ENCODE results near the gene NDUFA1. TPM values are rescaled to one million over a fixed set of nuclear protein-coding genes. Genes with fewer than 3 reads are reported as not detected.
"Not testable (repeated sequence)": the region's sequence is repeated elsewhere in the genome, so short reads cannot be mapped to it uniquely, and the experiment has no call there.

NDUFA1 gene
- total RNA-seq, 2 donors from 2014 or later, result 55.7 to 63.7 TPM

DNA sequence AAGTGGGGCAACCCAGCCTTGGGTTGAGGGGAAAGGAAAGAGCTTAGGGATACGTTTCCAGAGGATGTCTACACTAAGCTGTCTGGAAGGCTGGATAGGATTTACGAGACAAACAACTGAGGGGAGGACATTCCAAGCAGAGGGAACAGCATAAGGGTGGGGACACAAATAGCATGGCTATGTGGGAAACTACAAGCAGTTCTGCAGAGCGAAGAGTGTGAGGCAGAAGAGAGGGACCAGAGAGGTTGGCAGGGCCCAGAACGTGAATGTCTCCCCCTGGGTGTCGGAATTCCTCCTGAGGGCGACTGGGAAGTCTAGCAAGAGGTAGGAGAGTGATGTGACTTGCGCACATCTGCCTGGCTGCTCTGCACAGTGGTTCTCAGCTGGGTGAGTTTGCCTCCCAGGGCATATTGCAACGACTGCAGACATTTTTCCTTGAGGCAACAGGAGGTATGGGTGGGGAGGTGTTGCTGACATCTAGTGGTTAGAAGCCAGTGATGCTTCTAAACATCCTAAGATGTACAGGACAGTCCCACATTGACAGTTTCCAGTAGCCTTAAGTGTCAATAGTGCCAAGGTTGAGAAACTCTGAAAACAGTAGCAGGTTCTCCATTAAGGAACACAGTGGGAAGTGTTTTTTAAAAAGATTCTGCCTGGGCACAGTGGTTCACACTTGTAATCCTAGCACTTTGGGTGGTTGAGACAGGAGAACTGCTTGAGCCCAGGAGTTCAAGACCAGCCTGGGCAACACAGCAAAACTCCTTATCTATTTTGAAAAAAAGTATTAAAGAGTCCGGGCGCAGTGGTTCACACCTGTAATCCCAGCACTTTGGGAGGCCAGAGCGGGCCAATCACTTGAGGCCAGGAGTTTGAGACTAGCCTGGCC is 9.2 kb downstream of the NDUFA1 start:
- peak; percentile 18 to 29 for DNase-seq
- H3K9me3 Mint-ChIP-seq, result no peaks in the 10 kb centered on the region
- peak overlapping the region in 1 of 2 donors; percentile 8 for H3K4me3 Mint-ChIP-seq
- H3K27me3 Mint-ChIP-seq (ENCODE audit: low read depth), result peaks cover 16% of the 10 kb centered on the region
- ATAC-seq (replicated peaks in 1 of 2), result peak; percentile 83 to 85
- peaks cover 14% of the 10 kb centered on the region for H3K4me1 Mint-ChIP-seq (ENCODE audit: low read depth)
- no peak overlapping the region for H3K27ac Mint-ChIP-seq
- H3K36me3 Mint-ChIP-seq (ENCODE audit: insufficient read depth in 2 of 2), result peaks cover 0 to 2% of the 10 kb centered on the region in 2 donors

DNA sequence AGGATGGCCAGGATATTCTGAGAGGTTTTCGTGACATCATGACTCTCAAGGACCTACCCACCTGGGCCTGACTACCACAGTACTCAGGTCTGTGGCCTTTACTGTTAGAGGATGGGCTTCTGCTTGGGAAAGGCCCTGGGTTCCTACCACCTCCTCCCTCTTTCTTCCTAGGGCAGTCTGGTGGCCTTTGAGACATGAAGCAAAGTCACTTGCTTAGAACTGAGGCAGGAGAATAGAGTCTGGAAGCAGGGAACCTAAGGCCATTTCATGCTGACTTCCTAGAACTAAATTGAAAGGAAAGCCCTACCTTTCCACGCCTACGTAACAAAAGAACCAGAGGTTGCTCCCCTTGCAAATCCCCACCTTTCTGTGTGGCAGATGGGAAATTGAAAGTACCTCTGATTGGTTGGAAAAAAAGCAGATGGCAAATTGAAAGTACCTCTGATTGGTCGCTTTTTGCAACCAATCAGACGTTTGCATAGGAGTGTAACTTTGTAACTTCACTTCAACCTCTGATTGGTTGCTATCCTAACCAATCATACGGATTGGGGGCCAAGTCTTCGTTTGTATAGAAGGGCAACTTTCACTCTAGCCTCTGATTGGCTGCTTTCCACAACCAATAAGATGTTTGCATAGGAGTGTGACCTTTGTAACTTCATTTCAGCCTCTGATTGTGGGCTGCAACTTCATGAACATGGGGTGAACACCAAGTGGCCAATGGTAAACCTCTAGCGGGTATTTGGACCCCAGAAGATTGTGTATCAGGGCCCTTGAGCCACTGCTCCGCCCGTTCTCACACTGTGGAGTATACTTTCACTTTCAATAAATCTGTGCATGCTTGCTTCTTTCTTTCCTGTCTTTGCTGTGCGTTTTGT is 14.2 kb downstream of the NDUFA1 start:
- H3K4me1 Mint-ChIP-seq (ENCODE audit: low read depth), result peaks cover 8% of the 10 kb centered on the region
- no peak overlapping the region for H3K27ac Mint-ChIP-seq
- ATAC-seq (replicated peaks in 1 of 2) (peak; percentile 61 to 73), DNase-seq (peak; percentile 18 to 23)
- H3K4me3 Mint-ChIP-seq, result peak overlapping the region; percentile 14 to 69
- no peaks in the 10 kb centered on the region for H3K36me3 Mint-ChIP-seq (ENCODE audit: insufficient read depth in 2 of 2)
- H3K27me3 Mint-ChIP-seq (ENCODE audit: low read depth), result peaks cover 6% of the 10 kb centered on the region
- H3K9me3 Mint-ChIP-seq, result no peaks in the 10 kb centered on the region

DNA sequence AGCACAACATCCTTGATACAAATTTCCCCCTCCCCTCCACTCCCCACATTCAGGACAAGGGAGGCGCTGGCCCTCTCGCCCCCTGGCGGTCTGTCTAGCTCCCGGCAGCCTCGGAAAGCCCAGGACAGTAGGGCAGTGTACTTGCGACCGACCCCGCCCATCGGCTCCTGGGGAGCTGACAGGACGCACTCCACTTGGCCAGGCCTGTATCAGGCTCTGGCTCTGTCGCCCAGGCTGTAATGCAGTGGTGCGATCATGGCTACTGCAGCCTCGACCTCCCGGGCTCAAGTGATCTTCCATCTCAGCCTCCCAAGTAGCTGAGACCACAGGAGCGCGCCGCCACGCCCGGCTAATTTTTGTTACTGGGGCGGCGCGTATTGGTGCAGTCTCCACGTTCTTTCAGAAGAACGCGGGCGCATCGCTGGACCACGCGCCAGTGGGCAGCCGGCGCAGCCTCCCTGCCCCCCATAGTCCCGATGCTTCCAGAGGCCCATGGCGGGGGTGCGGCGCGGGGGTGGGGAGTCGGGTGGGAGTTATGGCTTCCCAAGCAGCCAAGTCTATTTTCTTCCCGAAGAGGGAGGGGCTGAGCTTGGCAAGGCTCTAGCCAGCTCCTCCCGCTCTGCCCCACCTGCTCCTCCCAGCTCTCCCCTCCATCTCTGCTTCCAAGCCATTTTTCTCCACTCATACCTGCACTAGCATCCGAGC is 16.2 kb downstream of the NDUFA1 start:
- Mint-ChIP-seq H3K4me1 (ENCODE audit: low read depth) (peaks cover 6% of the 10 kb centered on the region), H3K36me3 (ENCODE audit: insufficient read depth in 2 of 2) (no peaks in the 10 kb centered on the region), H3K27ac (no peak overlapping the region), H3K4me3 (peak overlapping the region; percentile 34 to 56), H3K27me3 (ENCODE audit: low read depth) (peaks cover under 1% of the 10 kb centered on the region), H3K9me3 (no peaks in the 10 kb centered on the region)
- DNase-seq (peak; percentile 70 to 74), ATAC-seq (replicated peaks in 1 of 2) (peak; percentile 89 to 90)

DNA sequence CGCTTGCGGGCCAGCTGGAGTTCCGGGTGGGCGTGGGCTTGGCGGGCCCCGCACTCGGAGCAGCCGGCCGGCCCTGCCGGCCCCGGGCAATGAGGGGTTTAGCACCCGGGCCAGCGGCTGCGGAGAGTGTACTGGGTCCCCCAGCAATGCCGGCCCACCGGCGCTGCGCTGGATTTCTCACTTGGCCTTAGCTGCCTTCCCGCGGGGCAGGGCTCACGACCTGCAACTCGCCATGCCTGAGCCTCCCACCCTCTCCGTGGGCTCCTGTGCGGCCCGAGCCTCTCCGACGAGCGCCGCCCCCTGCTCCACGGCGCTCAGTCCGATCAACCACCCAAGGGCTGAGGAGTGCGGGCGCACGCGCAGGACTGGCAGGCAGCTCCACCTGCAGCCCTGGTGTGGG is 19.0 kb downstream of the NDUFA1 start:
- not testable (repeated sequence) for H3K4me1 Mint-ChIP-seq (ENCODE audit: low read depth); DNase-seq; H3K27me3 Mint-ChIP-seq (ENCODE audit: low read depth); ATAC-seq (replicated peaks in 1 of 2); H3K4me3 Mint-ChIP-seq; H3K9me3 Mint-ChIP-seq; H3K27ac Mint-ChIP-seq; H3K36me3 Mint-ChIP-seq (ENCODE audit: insufficient read depth in 2 of 2)

DNA sequence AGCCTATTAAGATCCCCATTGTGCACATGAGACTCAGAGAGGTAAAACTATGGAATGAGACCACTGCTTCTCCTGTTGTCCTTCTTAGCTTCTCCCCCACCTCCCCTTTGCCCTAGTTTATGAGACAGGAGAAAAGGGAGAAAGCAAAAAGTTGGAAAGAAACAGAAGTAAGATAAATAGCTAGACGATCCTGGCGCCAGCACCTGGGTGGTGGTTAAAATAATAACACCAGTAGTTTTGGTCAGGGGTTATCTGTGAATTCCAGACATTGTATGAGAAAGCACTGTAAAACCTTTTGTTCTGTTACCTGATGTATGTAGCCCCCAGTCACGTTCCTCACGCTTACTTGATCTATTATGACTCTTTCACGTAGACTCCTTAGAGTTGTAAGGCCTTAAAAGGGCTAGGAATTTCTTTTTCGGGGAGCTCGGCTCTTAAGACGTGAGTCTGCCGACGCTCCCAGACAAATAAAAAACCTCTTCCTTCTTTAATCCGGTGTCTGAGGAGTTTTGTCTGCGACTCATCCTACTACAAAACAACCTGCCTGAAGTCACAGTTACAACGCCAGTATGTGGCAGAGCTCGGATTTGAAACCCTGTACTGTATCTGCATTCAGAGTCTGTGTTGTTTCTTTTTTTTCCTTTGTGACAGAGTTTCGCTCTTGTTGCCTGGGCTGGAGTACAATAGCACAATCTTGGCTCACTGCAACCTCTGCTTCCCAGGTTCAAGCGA is 20.5 kb downstream of the NDUFA1 start:
- H3K36me3 Mint-ChIP-seq (ENCODE audit: insufficient read depth in 2 of 2); H3K4me3 Mint-ChIP-seq; H3K4me1 Mint-ChIP-seq (ENCODE audit: low read depth); DNase-seq; H3K27me3 Mint-ChIP-seq (ENCODE audit: low read depth); H3K27ac Mint-ChIP-seq; H3K9me3 Mint-ChIP-seq; ATAC-seq (replicated peaks in 1 of 2): not testable (repeated sequence)

DNA sequence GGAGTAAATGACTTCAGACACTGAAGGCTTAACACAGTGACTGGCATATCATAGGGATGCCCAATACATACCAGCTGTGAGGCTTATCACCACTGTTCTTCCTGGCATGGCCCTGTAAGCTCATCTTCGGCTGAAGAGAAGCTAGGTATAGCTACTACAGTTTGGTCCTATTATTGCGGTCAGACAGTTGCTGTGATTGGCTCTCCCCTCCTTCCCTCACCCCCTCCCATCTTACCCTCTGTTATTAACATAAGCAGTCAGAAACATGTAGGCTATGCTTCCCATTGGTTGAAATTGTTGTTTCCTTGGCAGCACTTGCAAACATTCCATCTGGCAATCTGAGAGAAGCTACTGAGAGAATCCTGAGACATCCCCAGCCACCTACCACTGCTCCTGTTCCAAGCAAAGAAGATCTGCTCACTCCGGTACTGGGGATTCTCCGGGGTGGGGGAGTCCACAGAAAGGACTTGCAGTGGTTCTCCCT is 24.3 kb downstream of the NDUFA1 start, which contains the start of gene AKAP14:
TSS of gene AKAP14 (plus strand) at position 51 of the 484 bp plus-strand sequence. CDS start 7,331 bp downstream, outside the sequence.
- no peak for DNase-seq
- Mint-ChIP-seq H3K36me3 (ENCODE audit: insufficient read depth in 2 of 2) (no peaks in the 10 kb centered on the region), H3K9me3 (no peaks in the 10 kb centered on the region), H3K4me3 (no peak within 1 kb of the TSS), H3K27me3 (ENCODE audit: low read depth) (peaks cover 6% of the 10 kb centered on the region), H3K27ac (no peak within 1 kb of the TSS), H3K4me1 (ENCODE audit: low read depth) (peaks cover 4% of the 10 kb centered on the region)
- no peak for ATAC-seq (replicated peaks in 1 of 2)

DNA sequence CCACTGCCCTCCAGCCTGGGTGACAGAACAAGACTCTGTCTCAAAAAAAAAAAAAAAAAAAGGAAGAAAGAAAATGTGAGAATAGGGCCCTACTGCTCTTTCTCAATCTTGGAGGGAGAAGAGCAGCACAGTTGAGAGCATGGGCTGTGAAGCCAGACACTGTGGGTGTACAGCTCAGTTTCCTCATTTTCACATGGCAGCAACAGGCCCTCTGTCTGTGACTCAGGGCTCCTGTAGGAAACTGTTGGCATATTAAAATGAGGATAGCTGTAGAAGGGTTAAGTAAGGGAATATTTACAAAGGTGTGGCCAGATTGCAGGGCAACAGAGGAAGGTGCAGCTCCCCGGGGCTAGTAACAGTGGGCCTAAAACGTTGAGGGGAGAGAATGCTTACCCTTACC is 27.5 kb downstream of the NDUFA1 start:
- Mint-ChIP-seq H3K4me1 (ENCODE audit: low read depth) (peaks cover 4% of the 10 kb centered on the region), H3K27me3 (ENCODE audit: low read depth) (peaks cover 6% of the 10 kb centered on the region), H3K27ac (no peak overlapping the region), H3K9me3 (no peaks in the 10 kb centered on the region), H3K4me3 (no peak overlapping the region), H3K36me3 (ENCODE audit: insufficient read depth in 2 of 2) (no peaks in the 10 kb centered on the region)
- DNase-seq, result no peak
- ATAC-seq (replicated peaks in 1 of 2), result no peak

DNA sequence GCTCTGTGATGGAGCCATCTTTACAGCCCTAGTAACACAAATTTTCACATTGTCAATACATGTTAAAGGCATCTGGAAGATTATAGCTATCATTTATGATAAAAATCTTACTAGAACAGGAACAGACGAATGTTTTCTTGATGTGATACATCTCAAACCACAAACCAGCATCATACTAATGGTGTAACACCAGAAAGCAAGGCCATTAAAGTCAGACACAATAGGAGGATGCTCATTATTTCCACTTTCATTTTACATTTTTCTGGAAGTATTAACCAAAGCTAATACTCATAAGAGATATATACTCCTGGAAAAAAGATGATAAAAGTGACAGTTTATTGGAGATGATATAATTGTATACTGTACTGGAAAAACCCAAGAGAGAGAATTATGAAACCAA is 29.3 kb downstream of the NDUFA1 start:
- peaks cover 6% of the 10 kb centered on the region for H3K27me3 Mint-ChIP-seq (ENCODE audit: low read depth)
- H3K4me1 Mint-ChIP-seq (ENCODE audit: low read depth), result peaks cover 4% of the 10 kb centered on the region
- H3K27ac Mint-ChIP-seq, result no peak overlapping the region
- no peaks in the 10 kb centered on the region for H3K9me3 Mint-ChIP-seq
- H3K36me3 Mint-ChIP-seq (ENCODE audit: insufficient read depth in 2 of 2), result no peaks in the 10 kb centered on the region
- no peak overlapping the region for H3K4me3 Mint-ChIP-seq
- DNase-seq (no peak), ATAC-seq (replicated peaks in 1 of 2) (no peak)

DNA sequence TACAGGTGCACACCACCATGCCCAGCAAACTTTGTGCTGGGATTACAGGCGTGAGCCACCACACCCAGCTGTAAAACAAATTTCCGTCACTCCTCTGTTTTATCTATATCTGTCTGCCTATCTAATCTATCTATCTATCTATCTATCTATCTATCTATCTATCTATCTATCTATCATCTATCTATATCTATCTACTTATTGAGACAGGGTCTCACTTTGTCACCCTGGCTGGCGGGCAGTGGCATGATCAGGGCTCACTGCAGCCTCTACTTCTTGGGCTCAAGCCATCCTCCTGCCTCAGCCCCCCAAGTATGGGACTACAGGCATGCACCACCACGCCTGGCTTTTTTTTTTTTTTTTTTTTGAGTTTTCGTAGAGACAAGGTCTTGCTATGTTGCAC is 44.7 kb downstream of the NDUFA1 start:
- no peaks in the 10 kb centered on the region for H3K36me3 Mint-ChIP-seq (ENCODE audit: insufficient read depth in 2 of 2)
- H3K27me3 Mint-ChIP-seq (ENCODE audit: low read depth), result peaks cover 36% of the 10 kb centered on the region
- H3K9me3 Mint-ChIP-seq, result no peaks in the 10 kb centered on the region
- H3K4me3 Mint-ChIP-seq, result no peak overlapping the region
- DNase-seq (no peak), ATAC-seq (replicated peaks in 1 of 2) (no peak)
- no peak overlapping the region for H3K27ac Mint-ChIP-seq
- no peaks in the 10 kb centered on the region for H3K4me1 Mint-ChIP-seq (ENCODE audit: low read depth)

DNA sequence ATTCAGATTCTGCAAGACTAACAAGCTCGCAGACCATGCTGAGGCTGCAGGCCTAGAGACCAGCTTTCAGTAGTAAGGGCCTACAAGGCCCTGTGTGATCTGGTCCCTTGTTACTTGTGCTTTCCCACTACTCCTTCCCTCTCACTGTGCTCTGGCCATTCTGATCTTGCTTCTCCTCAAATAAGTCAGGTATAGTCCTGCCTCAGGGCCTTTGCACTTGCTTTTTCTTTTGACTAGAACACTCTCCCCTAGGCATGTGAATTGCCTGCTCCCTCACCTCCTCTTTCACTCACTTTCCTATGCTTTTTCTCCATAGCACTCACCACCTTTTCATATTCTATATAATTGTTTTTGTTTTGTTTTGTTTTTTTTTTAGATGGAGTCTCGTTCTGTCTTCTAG is 46.2 kb downstream of the NDUFA1 start:
- Mint-ChIP-seq H3K4me1 (ENCODE audit: low read depth) (no peaks in the 10 kb centered on the region), H3K36me3 (ENCODE audit: insufficient read depth in 2 of 2) (no peaks in the 10 kb centered on the region), H3K4me3 (no peak overlapping the region), H3K27ac (no peak overlapping the region), H3K9me3 (no peaks in the 10 kb centered on the region), H3K27me3 (ENCODE audit: low read depth) (peaks cover 27% of the 10 kb centered on the region)
- DNase-seq (no peak), ATAC-seq (replicated peaks in 1 of 2) (no peak)

DNA sequence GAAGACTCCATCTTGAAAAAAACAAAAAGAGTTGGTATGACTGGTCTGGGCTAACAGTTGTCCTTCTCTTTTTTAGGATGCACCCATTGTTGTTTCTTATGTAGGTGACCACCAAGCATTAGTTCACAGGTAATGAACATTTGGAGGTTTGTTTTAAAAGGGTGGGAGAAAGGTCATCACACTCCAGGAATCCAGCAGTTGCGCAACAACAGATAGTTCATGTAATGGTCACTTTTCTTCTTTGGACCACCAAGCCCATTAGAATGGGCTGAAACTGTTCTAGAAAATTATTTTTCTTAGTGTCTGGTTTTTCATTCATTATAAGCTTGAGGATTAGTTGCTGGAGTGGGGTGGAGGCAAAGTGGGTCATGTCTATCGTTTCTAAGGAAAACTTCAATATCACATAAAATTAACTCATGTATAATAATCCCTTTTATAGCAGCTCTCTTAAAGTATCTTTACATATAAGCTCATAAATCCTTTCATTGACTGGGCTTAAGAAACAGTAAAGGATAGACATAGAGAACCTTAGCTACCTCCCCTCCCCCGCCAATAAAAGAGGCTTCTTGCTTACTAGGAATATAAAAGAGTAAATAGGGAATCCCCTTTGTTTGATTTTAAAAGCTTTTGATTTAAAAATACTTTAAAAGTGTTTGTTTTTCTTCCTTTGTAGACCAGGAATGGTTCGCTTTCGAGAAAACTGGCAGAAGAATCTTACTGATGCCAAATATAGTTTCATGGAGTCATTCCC is 48.4 kb downstream of the NDUFA1 start:
- DNase-seq (no peak), ATAC-seq (replicated peaks in 1 of 2) (no peak)
- Mint-ChIP-seq H3K27me3 (ENCODE audit: low read depth) (peaks cover 25% of the 10 kb centered on the region), H3K4me3 (no peak overlapping the region), H3K36me3 (ENCODE audit: insufficient read depth in 2 of 2) (no peaks in the 10 kb centered on the region), H3K9me3 (no peaks in the 10 kb centered on the region), H3K4me1 (ENCODE audit: low read depth) (no peaks in the 10 kb centered on the region), H3K27ac (no peak overlapping the region)

DNA sequence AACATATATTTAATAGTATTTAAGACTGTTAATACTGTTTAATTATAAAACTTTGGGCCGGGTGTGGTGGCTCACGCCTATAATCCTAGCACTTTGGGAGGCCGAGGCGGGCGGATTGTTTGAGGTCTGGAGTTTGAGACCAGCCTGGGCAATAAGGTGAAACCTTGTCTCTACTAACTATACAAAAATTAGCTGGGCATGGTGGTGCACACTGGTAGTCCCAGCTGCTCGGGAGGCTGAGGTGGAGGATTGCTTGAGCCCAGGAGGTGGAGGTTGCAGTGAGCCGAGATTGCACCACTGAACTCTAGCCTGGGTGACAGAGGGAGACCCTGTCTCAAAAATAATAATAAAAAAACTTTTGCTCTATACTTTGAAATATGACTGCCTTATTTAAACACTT is 50.8 kb downstream of the NDUFA1 start:
- not testable (repeated sequence) for H3K4me1 Mint-ChIP-seq (ENCODE audit: low read depth); DNase-seq; ATAC-seq (replicated peaks in 1 of 2); H3K36me3 Mint-ChIP-seq (ENCODE audit: insufficient read depth in 2 of 2); H3K4me3 Mint-ChIP-seq; H3K27me3 Mint-ChIP-seq (ENCODE audit: low read depth); H3K27ac Mint-ChIP-seq; H3K9me3 Mint-ChIP-seq

Measured in activated T-cell treated with anti-CD3 and anti-CD28 coated beads, Interleukin-2, amount 50 U/mL, for 72 hours (primary cell).